SK-N-SH (cell line): Measurements from ENCODE around the gene ARF5. TPM values are rescaled to one million over a fixed set of nuclear protein-coding genes. Genes with fewer than 3 reads are reported as not detected.
A peak's percentile ranks its signal among the peaks of the same experiment; 100 is the strongest.

Experiments used
- CTCF ChIA-PET: fragments of 300-600, 350-600 bp; formaldehyde crosslinking; extraction: SDS; loops from one replicate; lab custom pipeline; 2021; lab: Yijun Ruan, JAX
- POLR2A ChIA-PET: fragments of 350-600 bp; sonication (Branson Sonifier 250); formaldehyde crosslinking; extraction: SDS; loops from one replicate; lab custom pipeline; 2020; ENCODE audit warnings: antibody characterized with exemption, inconsistent platforms; lab: Yijun Ruan, JAX
- DNase-seq: peaks from one replicate; pipeline ENCODE4 v3.0.0; 2012
- H2AFZ ChIP-seq: fragments of 200-600 bp; sonication (generic); 2 replicates; pipeline ENCODE4 v1.8.1; 2016; ENCODE audit warnings: antibody characterized with exemption, mild to moderate bottlenecking, low read depth
- H3F3A ChIP-seq: fragments of 200-600 bp; sonication (generic); replicated peaks from 2 replicates; pipeline ENCODE3; 2016; ENCODE audit warnings: antibody characterized with exemption, mild to moderate bottlenecking; ENCODE audit not compliant: insufficient read depth
- H3K27ac ChIP-seq, 2 experiments: fragments of 200-500 bp in 1 of 2; fragments of 200-600 bp in 1 of 2; sonication (Bioruptor generic) in 1 of 2; sonication (generic), shearing (Covaris generic) in 1 of 2; 2 replicates each; pipeline versions ENCODE4 v1.5.1 to v1.6.1; 2014 to 2016; ENCODE audit warnings: low read depth in 2 of 2, inconsistent platforms in 1 of 2, low read length in 1 of 2, mild to moderate bottlenecking in 1 of 2, mixed read lengths in 1 of 2
- H3K27me3 ChIP-seq: fragments of 200-600 bp; sonication (generic), shearing (Covaris generic); 2 replicates; pipeline ENCODE4 v1.6.1; 2016; ENCODE audit warnings: mixed run types; ENCODE audit not compliant: insufficient read depth
- H3K36me3 ChIP-seq, 2 experiments: fragments of 200-500 bp in 1 of 2; fragments of 200-600 bp in 1 of 2; sonication (Bioruptor generic) in 1 of 2; sonication (generic) in 1 of 2; replicated peaks in 1 of 2; 2 replicates each; pipeline versions ENCODE3 to v1.5.1; 2014 to 2016; ENCODE audit warnings: low read length in 1 of 2, mild to moderate bottlenecking in 1 of 2; ENCODE audit not compliant: insufficient read depth in 2 of 2, control insufficient read depth in 1 of 2
- H3K4me1 ChIP-seq, 2 experiments: fragments of 200-500 bp in 1 of 2; fragments of 200-600 bp in 1 of 2; sonication (Bioruptor generic) in 1 of 2; sonication (generic), shearing (Covaris generic) in 1 of 2; 2 replicates each; pipeline versions ENCODE4 v1.5.1 to v1.6.1; 2014 to 2016; ENCODE audit warnings: low read depth in 1 of 2, low read length in 1 of 2, mixed run types in 1 of 2; ENCODE audit not compliant: insufficient read depth in 2 of 2, control insufficient read depth in 1 of 2
- H3K4me2 ChIP-seq: fragments of 200-600 bp; sonication (generic), shearing (Covaris generic); 2 replicates; pipeline ENCODE4 v1.6.1; 2017; ENCODE audit warnings: mixed run types
- H3K4me3 ChIP-seq, 2 experiments: fragments of 200-500 bp in 1 of 2; fragments of 200-600 bp in 1 of 2; sonication (Bioruptor generic) in 1 of 2; sonication (generic), shearing (Covaris generic) in 1 of 2; 2 replicates each; pipeline versions ENCODE4 v1.5.1 to v1.8.1; 2014 to 2016; ENCODE audit warnings: low read depth in 2 of 2, inconsistent platforms in 1 of 2, low read length in 1 of 2, mild to moderate bottlenecking in 1 of 2, mixed read lengths in 1 of 2, moderate library complexity in 1 of 2
- H3K79me2 ChIP-seq: fragments of 200-600 bp; sonication (generic); 2 replicates; pipeline ENCODE4 v1.8.1; 2017; ENCODE audit warnings: mild to moderate bottlenecking; ENCODE audit not compliant: insufficient read depth
- H3K9ac ChIP-seq: fragments of 200-600 bp; sonication (generic); 2 replicates; pipeline ENCODE4 v1.6.1; 2017; ENCODE audit warnings: mixed run types
- H3K9me2 ChIP-seq: fragments of 200-600 bp; sonication (generic); 2 replicates; pipeline ENCODE4 v1.6.1; 2017; ENCODE audit warnings: mixed run types
- H3K9me3 ChIP-seq: fragments of 200-600 bp; sonication (generic); 2 replicates; pipeline ENCODE4 v1.6.1; 2017; ENCODE audit warnings: mixed run types, mild to moderate bottlenecking, moderate library complexity
- H4K20me1 ChIP-seq: fragments of 200-600 bp; sonication (generic); 2 replicates; pipeline ENCODE4 v1.6.1; 2017; ENCODE audit warnings: mild to moderate bottlenecking, mixed run types; ENCODE audit not compliant: insufficient read depth
- FOXM1 ChIP-seq: IDR thresholded peaks from 2 replicates; pipeline ENCODE4 v1.4.0; 2012; ENCODE audit warnings: low read depth, mild to moderate bottlenecking
- JUND ChIP-seq: IDR thresholded peaks from 2 replicates; pipeline ENCODE4 v1.4.0; 2012
- RAD21 ChIP-seq: IDR thresholded peaks from 2 replicates; pipeline ENCODE4 v1.6.1; 2012; ENCODE audit warnings: mild to moderate bottlenecking, low read length
- RFX5 ChIP-seq: IDR thresholded peaks from 2 replicates; pipeline ENCODE4 v1.6.1; 2012; ENCODE audit warnings: mild to moderate bottlenecking, improper control_type of control experiment, low read length
- SMC3 ChIP-seq: IDR thresholded peaks from 2 replicates; pipeline ENCODE4 v1.6.1; 2012; ENCODE audit warnings: low read depth, low read length, improper control_type of control experiment
- USF2 ChIP-seq: fragments of 150-350 bp; IDR thresholded peaks from 2 replicates; pipeline ENCODE4 v1.6.1; 2017; ENCODE audit warnings: antibody characterized with exemption, low read length, low read depth, borderline replicate concordance
- WGBS: methylation state at CpG from one replicate; pipeline ENCODE4 v1.1.6; 2017; ENCODE audit warnings: low lambda C conversion rate; 5-methylcytosine and 5-hydroxymethylcytosine counted together
- polyA plus RNA-seq, 3 experiments: library from polyadenylated mRNA; depleted of rRNA; stranded (reverse); fragments of >200 nt; gene quantifications; 2 replicates each; pipeline ENCODE4 v1.2.3, GENCODE V29; 2012
- TF ChIP-seq, protein P1 (sequence below): fragments of 200-600 bp; sonication (generic); IDR thresholded peaks from 2 replicates; pipeline ENCODE4 v1.6.1; 2017; ENCODE audit warnings: antibody characterized with exemption, mild to moderate bottlenecking, moderate library complexity

The ARF5 gene
- polyA plus RNA-seq, 1 of the 3 experiments (the other 2 are of a cell fraction): 562 TPM

DNA sequence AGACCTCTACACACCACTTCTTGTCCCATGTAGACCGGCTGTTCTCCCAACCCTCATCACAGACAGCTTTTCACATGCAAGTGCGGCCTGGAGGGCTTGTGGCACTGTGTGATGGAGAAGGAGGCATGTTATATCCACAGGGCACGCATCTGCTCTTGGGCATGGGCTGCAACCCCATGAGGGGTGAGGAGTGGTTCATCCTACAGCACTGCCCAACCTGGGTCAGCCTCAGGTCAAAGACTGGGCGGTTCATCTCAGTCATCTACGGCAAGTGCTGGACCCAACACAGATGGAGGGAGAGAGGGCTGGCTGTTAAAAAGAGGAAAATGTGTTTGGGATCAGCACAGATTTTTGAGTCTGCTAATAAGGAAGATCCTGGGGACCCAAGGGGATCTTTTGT is 7.5 kb downstream of the ARF5 start:
- Histone ChIP-seq H3K4me3 (no peak overlapping the region), H3K79me2 (no peaks in the 10 kb centered on the region), H3K27ac (no peak overlapping the region), H3K36me3 (peaks cover 10 to 11% of the 10 kb centered on the region in 2 experiments), H3K4me2 (no peak overlapping the region), H3K9ac (no peak overlapping the region), H3F3A (no peaks in the 10 kb centered on the region), H3K9me2 (no peaks in the 10 kb centered on the region), H2AFZ (no peak overlapping the region), H4K20me1 (no peaks in the 10 kb centered on the region), H3K4me1 (no peaks in the 10 kb centered on the region), H3K27me3 (no peaks in the 10 kb centered on the region), H3K9me3 (no peaks in the 10 kb centered on the region)
- TF ChIP-seq, protein P1, sequence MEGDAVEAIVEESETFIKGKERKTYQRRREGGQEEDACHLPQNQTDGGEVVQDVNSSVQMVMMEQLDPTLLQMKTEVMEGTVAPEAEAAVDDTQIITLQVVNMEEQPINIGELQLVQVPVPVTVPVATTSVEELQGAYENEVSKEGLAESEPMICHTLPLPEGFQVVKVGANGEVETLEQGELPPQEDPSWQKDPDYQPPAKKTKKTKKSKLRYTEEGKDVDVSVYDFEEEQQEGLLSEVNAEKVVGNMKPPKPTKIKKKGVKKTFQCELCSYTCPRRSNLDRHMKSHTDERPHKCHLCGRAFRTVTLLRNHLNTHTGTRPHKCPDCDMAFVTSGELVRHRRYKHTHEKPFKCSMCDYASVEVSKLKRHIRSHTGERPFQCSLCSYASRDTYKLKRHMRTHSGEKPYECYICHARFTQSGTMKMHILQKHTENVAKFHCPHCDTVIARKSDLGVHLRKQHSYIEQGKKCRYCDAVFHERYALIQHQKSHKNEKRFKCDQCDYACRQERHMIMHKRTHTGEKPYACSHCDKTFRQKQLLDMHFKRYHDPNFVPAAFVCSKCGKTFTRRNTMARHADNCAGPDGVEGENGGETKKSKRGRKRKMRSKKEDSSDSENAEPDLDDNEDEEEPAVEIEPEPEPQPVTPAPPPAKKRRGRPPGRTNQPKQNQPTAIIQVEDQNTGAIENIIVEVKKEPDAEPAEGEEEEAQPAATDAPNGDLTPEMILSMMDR: no peak
- DNase-seq: no peak
- CTCF ChIA-PET: no interaction called here
- WGBS: 87% methylated on average over 5 of the region's 5 CpGs
- POLR2A ChIA-PET: no interaction called here

DNA sequence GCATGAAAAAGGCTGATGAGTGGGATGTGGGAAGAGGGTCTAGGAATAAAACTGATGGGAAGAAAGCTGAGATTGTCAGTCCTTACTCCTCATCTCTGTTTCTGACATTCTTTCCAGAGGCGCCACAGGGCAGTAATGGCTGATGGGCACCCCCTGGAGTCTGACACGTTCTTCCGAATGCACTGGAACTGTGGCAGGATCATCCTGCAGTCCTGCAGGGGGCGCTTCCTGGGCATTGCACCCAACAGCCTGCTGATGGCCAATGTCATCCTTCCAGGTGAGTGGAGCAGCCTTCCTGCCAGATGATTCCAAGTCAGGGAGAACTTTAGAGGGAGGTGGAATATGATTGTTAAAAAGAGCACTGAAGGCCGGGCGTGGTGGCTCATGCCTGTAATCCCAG is 10.1 kb downstream of the ARF5 start:
- no peak for DNase-seq
- Histone ChIP-seq H3K79me2 (no peaks in the 10 kb centered on the region), H4K20me1 (no peaks in the 10 kb centered on the region), H3K9me2 (no peaks in the 10 kb centered on the region), H3K36me3 (no peaks in the 10 kb centered on the region), H3K9ac (no peak overlapping the region), H3K4me2 (no peak overlapping the region), H3K4me3 (no peak overlapping the region), H2AFZ (no peak overlapping the region), H3F3A (no peaks in the 10 kb centered on the region), H3K27ac (no peak overlapping the region), H3K27me3 (no peaks in the 10 kb centered on the region), H3K4me1 (no peaks in the 10 kb centered on the region), H3K9me3 (no peaks in the 10 kb centered on the region)
- ChIA-PET CTCF (interaction anchor here (1.0 to 3.3 kb wide), 5 partner anchors 8 to 611 kb away, joined by 3 to 10 read pairs (median 3); partner anchors contain the start of gene ARF5), POLR2A (interaction anchor here (1.0 kb wide), 1 partner anchor 9 kb away, joined by 3 read pairs; no protein-coding TSS in a partner anchor)
- TF ChIP-seq, protein P1: peak; percentile 42
- TF ChIP-seq RFX5 (no peak), RAD21 (peak; percentile 23; the same call in 1 of the 2 replicates), SMC3 (0 out of 2 replicates have a peak, but pooled peaks have one; percentile 21)
- WGBS: 62% methylated on average over 6 of the region's 6 CpGs

- Histone ChIP-seq H3K79me2 (no peaks in the 10 kb centered on the region), H4K20me1 (no peaks in the 10 kb centered on the region), H3K27ac (no peak overlapping the region), H2AFZ (no peak overlapping the region), H3K4me2 (no peak overlapping the region), H3K9me3 (no peaks in the 10 kb centered on the region), H3K4me1 (no peaks in the 10 kb centered on the region), H3K27me3 (no peaks in the 10 kb centered on the region), H3K4me3 (no peak overlapping the region), H3K36me3 (no peaks in the 10 kb centered on the region), H3K9me2 (no peaks in the 10 kb centered on the region), H3F3A (no peaks in the 10 kb centered on the region), H3K9ac (no peak overlapping the region)
- 22% methylated on average over 3 of the region's 3 CpGs for WGBS
- POLR2A ChIA-PET: no interaction called here
- no peak for DNase-seq
- CTCF ChIA-PET: interaction anchor here (0.9 to 1.3 kb wide), 2 partner anchors 23 to 108 kb away, joined by 3 to 4 read pairs; no protein-coding TSS in a partner anchor
- no peak for TF ChIP-seq FOXM1
- TF ChIP-seq USF2: no peak
- TF ChIP-seq JUND: no peak
- TF ChIP-seq SMC3: no peak
Observed at GRCh38 chr7:127600885-127601284, 12.7 kb downstream of the ARF5 start.
